Neural cell (in vitro differentiated cells): Measurements from ENCODE around the gene CD300H. TPM values are rescaled to one million over a fixed set of nuclear protein-coding genes. Genes with fewer than 3 reads are reported as not detected.

Experiments used
- H2AFZ ChIP-seq: fragments of 200-600, 300-800 bp; sonication (generic), shearing (Covaris generic); 2 replicates; pipeline ENCODE4 v1.6.0; 2014; ENCODE audit warnings: low read depth, mild to moderate bottlenecking, antibody characterized with exemption, low read length, moderate library complexity
- H3F3A ChIP-seq: fragments of 200-600 bp; shearing (Covaris generic); 2 replicates; pipeline ENCODE4 v1.6.1; 2016; ENCODE audit warnings: mild to moderate bottlenecking, moderate library complexity, mixed read lengths, antibody characterized with exemption, low read length; ENCODE audit not compliant: insufficient read depth, poor library complexity, severe bottlenecking
- H3K27ac ChIP-seq: fragments of 200-600, 300-800 bp; sonication (generic), shearing (Covaris generic); 2 replicates; pipeline ENCODE4 v1.5.1; 2014; ENCODE audit warnings: mild to moderate bottlenecking, low read length, moderate library complexity
- H3K27me3 ChIP-seq: fragments of 300-800, 200-600 bp; sonication (generic), shearing (Covaris generic); 2 replicates; pipeline ENCODE4 v1.6.0; 2014; ENCODE audit warnings: mild to moderate bottlenecking, low read depth, low read length, moderate library complexity; ENCODE audit not compliant: insufficient read depth
- H3K36me3 ChIP-seq: fragments of 300-800, 200-600 bp; sonication (generic), shearing (Covaris generic); 2 replicates; pipeline ENCODE4 v1.5.1; 2014; ENCODE audit warnings: mild to moderate bottlenecking, antibody characterized with exemption, low read length, moderate library complexity; ENCODE audit not compliant: insufficient read depth
- H3K4me2 ChIP-seq: fragments of 300-800, 200-600 bp; sonication (generic), shearing (Covaris generic); 2 replicates; pipeline ENCODE4 v1.6.0; 2014; ENCODE audit warnings: mild to moderate bottlenecking, low read length
- H3K4me3 ChIP-seq: fragments of 300-800, 200-600 bp; sonication (generic), shearing (Covaris generic); 2 replicates; pipeline ENCODE4 v1.5.1; 2014; ENCODE audit warnings: mild to moderate bottlenecking, low read length, moderate library complexity
- H3K79me2 ChIP-seq: fragments of 200-600 bp; shearing (Covaris generic); replicated peaks from 2 replicates; pipeline ENCODE4 v1.6.0; 2014; ENCODE audit warnings: mild to moderate bottlenecking, low read length, moderate library complexity; ENCODE audit not compliant: insufficient read depth
- H3K9ac ChIP-seq: fragments of 300-800, 200-600 bp; sonication (generic), shearing (Covaris generic); 2 replicates; pipeline ENCODE4 v1.6.1; 2016; ENCODE audit warnings: mild to moderate bottlenecking, low read length, mixed read lengths
- H3K9me2 ChIP-seq: fragments of 200-600 bp; shearing (Covaris generic); 2 replicates; pipeline ENCODE4 v1.6.1; 2016; ENCODE audit warnings: mild to moderate bottlenecking, low read length, mixed read lengths; ENCODE audit not compliant: insufficient read depth
- H3K9me3 ChIP-seq: fragments of 200-600, 300-800 bp; sonication (generic), shearing (Covaris generic); 2 replicates; pipeline ENCODE4 v1.6.1; 2016; ENCODE audit warnings: mild to moderate bottlenecking, mixed run types, low read length, moderate library complexity, mixed read lengths
- H4K20me1 ChIP-seq: fragments of 200-600 bp; shearing (Covaris generic); 2 replicates; pipeline ENCODE4 v1.6.1; 2016; ENCODE audit warnings: mild to moderate bottlenecking, mixed run types; ENCODE audit not compliant: insufficient read depth
- EP300 ChIP-seq: fragments of 450-650 bp; conservative IDR thresholded peaks from 2 replicates; pipeline ENCODE4 v1.6.1; 2014; ENCODE audit warnings: antibody characterized with exemption, mild to moderate bottlenecking, moderate library complexity; ENCODE audit not compliant: poor library complexity, severe bottlenecking
- EZH2 ChIP-seq: fragments of 200-600, 300-800 bp; shearing (Covaris generic), sonication (generic); IDR thresholded peaks from 2 replicates; pipeline ENCODE4 v1.6.1; 2014; ENCODE audit warnings: antibody characterized with exemption, low read length, borderline replicate concordance, mild to moderate bottlenecking; ENCODE audit not compliant: insufficient read depth, poor library complexity, severe bottlenecking
- MXI1 ChIP-seq: fragments of 450-650 bp; conservative IDR thresholded peaks from 2 replicates; pipeline ENCODE4 v1.6.1; 2014; ENCODE audit warnings: antibody characterized with exemption, mild to moderate bottlenecking; ENCODE audit not compliant: poor library complexity, severe bottlenecking
- POLR2AphosphoS5 ChIP-seq: IDR thresholded peaks from 2 replicates; pipeline ENCODE4 v1.6.1; 2012
- RAD21 ChIP-seq: fragments of 450-650 bp; conservative IDR thresholded peaks from 2 replicates; pipeline ENCODE4 v1.6.1; 2014; ENCODE audit warnings: antibody characterized with exemption, mild to moderate bottlenecking, moderate library complexity
- SMC3 ChIP-seq: fragments of 450-650 bp; conservative IDR thresholded peaks from 2 replicates; pipeline ENCODE4 v1.6.1; 2014; ENCODE audit warnings: antibody characterized with exemption, mild to moderate bottlenecking, moderate library complexity; ENCODE audit not compliant: poor library complexity
- TAF1 ChIP-seq: IDR thresholded peaks from 2 replicates; pipeline ENCODE4 v1.6.1; 2012; ENCODE audit warnings: low read depth
- polyA plus RNA-seq: library from polyadenylated mRNA; depleted of rRNA; stranded (reverse); fragments of >200 nt; gene quantifications from 2 replicates; pipeline ENCODE4 v1.2.3, GENCODE V29; 2014
- TF ChIP-seq, protein P1 (sequence below): IDR thresholded peaks from 2 replicates; pipeline ENCODE4 v1.6.1; 2012; ENCODE audit warnings: borderline replicate concordance
- TF ChIP-seq, protein P2 (sequence below): fragments of 450-650 bp; IDR thresholded peaks from 2 replicates; pipeline ENCODE4 v1.5.1; 2014; ENCODE audit warnings: antibody characterized with exemption, mild to moderate bottlenecking, moderate library complexity; ENCODE audit not compliant: poor library complexity, severe bottlenecking

CD300H gene
- polyA plus RNA-seq, 1 donor from 2014 or later = not detected

DNA sequence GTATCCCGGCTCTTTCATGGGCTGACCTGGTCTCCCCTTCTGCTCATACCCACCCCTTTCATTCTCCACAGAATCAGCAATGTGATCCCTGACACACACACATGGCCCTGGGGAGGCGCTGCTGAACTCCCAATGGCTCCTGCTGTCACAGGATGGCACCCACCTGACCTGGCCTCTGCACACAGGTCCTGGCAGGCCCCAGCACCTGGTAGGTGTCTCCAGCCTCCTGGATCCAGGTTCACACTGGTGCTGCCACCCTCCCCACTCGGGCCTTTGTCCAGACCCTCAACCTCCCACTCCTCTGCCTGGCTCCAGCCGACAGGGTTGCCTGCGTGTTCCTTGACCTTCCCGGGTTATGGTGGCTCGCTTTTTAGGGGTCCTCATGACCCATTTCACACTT, 20.0 kb downstream of the CD300H start:
- Histone ChIP-seq H3K36me3 (no peaks in the 10 kb centered on the region), H3K27ac (no peak overlapping the region)

DNA sequence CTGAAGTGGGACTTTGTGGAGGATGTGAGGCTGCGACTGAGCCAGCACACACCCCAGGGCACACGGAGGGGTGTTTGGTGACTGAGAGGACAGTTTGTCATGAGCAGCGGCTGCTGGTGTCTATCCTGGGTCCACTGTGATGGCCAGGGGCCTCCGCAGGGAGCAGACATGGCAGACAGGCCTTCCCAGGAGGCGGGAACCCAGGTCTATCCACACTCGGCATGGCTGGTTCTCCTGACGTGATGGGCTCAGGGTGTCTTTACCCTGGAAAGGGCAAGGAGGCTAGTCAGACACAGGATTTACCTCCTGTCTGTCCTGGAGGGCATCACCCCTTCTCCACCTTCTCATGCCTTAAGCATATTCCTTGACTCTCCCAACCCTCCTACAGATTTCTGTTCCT, 20.7 kb downstream of the CD300H start:
- no peak overlapping the region for H3K4me3 ChIP-seq
- TF ChIP-seq EP300 (no peak), SMC3 (no peak), RAD21 (no peak), TAF1 (no peak), MXI1 (no peak), EZH2 (no peak), POLR2AphosphoS5 (no peak)
- TF ChIP-seq, protein P1, sequence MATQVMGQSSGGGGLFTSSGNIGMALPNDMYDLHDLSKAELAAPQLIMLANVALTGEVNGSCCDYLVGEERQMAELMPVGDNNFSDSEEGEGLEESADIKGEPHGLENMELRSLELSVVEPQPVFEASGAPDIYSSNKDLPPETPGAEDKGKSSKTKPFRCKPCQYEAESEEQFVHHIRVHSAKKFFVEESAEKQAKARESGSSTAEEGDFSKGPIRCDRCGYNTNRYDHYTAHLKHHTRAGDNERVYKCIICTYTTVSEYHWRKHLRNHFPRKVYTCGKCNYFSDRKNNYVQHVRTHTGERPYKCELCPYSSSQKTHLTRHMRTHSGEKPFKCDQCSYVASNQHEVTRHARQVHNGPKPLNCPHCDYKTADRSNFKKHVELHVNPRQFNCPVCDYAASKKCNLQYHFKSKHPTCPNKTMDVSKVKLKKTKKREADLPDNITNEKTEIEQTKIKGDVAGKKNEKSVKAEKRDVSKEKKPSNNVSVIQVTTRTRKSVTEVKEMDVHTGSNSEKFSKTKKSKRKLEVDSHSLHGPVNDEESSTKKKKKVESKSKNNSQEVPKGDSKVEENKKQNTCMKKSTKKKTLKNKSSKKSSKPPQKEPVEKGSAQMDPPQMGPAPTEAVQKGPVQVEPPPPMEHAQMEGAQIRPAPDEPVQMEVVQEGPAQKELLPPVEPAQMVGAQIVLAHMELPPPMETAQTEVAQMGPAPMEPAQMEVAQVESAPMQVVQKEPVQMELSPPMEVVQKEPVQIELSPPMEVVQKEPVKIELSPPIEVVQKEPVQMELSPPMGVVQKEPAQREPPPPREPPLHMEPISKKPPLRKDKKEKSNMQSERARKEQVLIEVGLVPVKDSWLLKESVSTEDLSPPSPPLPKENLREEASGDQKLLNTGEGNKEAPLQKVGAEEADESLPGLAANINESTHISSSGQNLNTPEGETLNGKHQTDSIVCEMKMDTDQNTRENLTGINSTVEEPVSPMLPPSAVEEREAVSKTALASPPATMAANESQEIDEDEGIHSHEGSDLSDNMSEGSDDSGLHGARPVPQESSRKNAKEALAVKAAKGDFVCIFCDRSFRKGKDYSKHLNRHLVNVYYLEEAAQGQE = no peak
- TF ChIP-seq, protein P2, sequence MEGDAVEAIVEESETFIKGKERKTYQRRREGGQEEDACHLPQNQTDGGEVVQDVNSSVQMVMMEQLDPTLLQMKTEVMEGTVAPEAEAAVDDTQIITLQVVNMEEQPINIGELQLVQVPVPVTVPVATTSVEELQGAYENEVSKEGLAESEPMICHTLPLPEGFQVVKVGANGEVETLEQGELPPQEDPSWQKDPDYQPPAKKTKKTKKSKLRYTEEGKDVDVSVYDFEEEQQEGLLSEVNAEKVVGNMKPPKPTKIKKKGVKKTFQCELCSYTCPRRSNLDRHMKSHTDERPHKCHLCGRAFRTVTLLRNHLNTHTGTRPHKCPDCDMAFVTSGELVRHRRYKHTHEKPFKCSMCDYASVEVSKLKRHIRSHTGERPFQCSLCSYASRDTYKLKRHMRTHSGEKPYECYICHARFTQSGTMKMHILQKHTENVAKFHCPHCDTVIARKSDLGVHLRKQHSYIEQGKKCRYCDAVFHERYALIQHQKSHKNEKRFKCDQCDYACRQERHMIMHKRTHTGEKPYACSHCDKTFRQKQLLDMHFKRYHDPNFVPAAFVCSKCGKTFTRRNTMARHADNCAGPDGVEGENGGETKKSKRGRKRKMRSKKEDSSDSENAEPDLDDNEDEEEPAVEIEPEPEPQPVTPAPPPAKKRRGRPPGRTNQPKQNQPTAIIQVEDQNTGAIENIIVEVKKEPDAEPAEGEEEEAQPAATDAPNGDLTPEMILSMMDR = no peak
- H3K27ac ChIP-seq = no peak overlapping the region

More for the DNA sequence above, 20.0 kb downstream of the CD300H start:
- no peaks in the 10 kb centered on the region for H3K9me3 ChIP-seq
- H3K79me2 ChIP-seq = no peaks in the 10 kb centered on the region
- no peak overlapping the region for H3K4me3 ChIP-seq
- TF ChIP-seq MXI1 = no peak
- no peak for TF ChIP-seq EZH2
- no peak for TF ChIP-seq TAF1
- TF ChIP-seq, protein P1 = no peak
- TF ChIP-seq SMC3 = no peak
- no peak for TF ChIP-seq RAD21
- TF ChIP-seq, protein P2 = no peak
- TF ChIP-seq POLR2AphosphoS5 = no peak
- TF ChIP-seq EP300 = no peak
- no peak overlapping the region for H3K9ac ChIP-seq
- H2AFZ ChIP-seq = no peak overlapping the region
- no peak overlapping the region for H3K4me2 ChIP-seq
- no peaks in the 10 kb centered on the region for H3K27me3 ChIP-seq
- H3K9me2 ChIP-seq = no peaks in the 10 kb centered on the region
- H3F3A ChIP-seq = no peaks in the 10 kb centered on the region
- no peaks in the 10 kb centered on the region for H4K20me1 ChIP-seq

More for the DNA sequence above, 20.7 kb downstream of the CD300H start:
- H3K27me3 ChIP-seq = no peaks in the 10 kb centered on the region
- H3F3A ChIP-seq = no peaks in the 10 kb centered on the region
- H3K4me2 ChIP-seq = no peak overlapping the region
- no peaks in the 10 kb centered on the region for H3K9me2 ChIP-seq
- H3K79me2 ChIP-seq = no peaks in the 10 kb centered on the region
- H4K20me1 ChIP-seq = no peaks in the 10 kb centered on the region
- no peaks in the 10 kb centered on the region for H3K36me3 ChIP-seq
- H3K9ac ChIP-seq = no peak overlapping the region
- H3K9me3 ChIP-seq = no peaks in the 10 kb centered on the region
- H2AFZ ChIP-seq = no peak overlapping the region
